Endothelial cell of hepatic sinusoid (primary cell): Measurements from ENCODE around the gene SPRR2F.
"Not testable (repeated sequence)": the region's sequence is repeated elsewhere in the genome, so short reads cannot be mapped to it uniquely, and the experiment has no call there.

Source experiments
- in situ Hi-C: cut with HindIII; loops from 2 replicates; pipeline ENCODE4 v1.10.0; 2017; ENCODE audit warnings: low sequenced_read_pairs

Gene SPRR2F, protein sequence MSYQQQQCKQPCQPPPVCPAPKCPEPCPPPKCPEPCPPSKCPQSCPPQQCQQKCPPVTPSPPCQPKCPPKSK

DNA sequence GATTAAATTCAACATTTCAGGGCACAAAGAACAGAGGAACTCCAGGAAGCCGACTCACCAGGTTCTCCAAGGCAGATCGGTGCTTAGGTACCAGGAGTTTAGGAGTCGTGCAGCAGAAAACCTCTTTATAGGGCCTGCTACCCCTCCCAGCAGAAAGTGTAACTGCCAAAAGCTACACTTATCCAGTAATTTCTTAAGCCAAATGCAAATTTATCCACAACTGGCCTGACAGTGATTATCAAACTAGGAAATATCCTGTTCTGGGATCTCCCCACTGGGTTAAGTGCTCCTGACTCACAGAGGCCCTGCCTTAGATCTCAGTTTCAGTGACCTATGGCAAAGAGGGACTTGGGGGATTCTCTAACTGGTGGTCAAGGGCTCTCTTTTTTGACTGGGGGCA lies at the start of gene SPRR2F:
SPRR2F (minus strand) TSS at position 101 of the 400 bp plus-strand sequence. CDS start 783 bp downstream, outside the sequence.
- in situ Hi-C loops = no loop called here

DNA sequence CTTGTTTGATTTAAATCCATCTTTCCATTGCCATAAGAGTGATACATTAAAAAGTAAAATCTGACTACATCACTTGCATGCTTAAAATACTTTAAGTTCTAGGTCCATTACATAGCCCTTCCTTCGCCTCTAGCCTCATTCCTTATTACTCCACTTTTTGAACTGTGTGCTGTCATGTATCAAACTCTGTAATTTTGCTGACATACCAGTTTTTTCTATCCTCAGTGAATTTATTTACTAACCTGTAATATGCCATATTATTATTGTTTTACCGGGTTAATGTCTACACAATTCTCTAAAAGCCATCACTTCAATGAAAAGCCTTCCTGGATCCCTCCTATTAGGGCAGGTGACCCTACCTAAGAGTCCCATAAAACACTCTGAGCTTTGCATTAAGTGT lies 42.2 kb upstream of the SPRR2F start:
- in situ Hi-C loops = no loop called here

DNA sequence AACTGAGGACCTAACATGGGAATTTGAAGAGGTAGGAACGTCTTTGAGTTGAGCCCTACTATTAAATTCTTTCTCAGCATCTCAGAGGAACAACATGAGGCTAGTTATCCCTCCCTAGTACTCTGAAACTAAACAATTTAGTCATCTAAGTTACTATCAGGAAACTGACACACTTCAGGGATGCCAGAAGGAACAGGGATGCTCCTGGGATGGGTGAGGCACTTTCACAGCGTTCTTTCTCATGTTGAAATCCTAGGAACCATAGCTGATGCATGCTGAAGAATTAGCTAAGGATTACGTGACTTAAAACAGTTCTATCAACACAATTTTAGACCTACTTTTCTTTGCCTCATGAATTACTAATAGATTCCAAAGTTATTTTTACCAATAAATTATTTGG lies 39.2 kb upstream of the SPRR2F start:
- in situ Hi-C loops = no loop called here

DNA sequence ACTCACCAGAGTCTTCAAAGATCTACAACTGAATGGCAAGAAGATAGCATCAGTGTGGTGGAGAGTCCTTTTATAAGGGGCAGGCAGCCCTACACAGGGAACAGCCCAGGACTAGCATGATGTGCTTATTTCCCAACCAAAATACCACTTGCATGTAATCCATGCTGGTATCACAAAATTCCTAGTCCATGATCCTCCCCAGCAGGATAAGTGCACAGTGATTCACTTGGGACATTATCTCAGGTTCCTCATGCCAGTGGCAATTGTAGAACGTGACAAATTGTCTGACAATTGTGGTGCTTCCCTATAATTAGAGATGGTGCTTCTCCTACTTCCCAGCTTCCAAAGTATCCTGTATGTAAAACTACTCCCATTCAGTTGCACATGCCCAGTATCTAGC lies 37.5 kb upstream of the SPRR2F start, which contains the start of gene SPRR2G:
SPRR2G (minus strand) TSS at position 45 of the 400 bp plus-strand sequence. CDS start 780 bp downstream, outside the sequence.
- in situ Hi-C loops = no loop called here

DNA sequence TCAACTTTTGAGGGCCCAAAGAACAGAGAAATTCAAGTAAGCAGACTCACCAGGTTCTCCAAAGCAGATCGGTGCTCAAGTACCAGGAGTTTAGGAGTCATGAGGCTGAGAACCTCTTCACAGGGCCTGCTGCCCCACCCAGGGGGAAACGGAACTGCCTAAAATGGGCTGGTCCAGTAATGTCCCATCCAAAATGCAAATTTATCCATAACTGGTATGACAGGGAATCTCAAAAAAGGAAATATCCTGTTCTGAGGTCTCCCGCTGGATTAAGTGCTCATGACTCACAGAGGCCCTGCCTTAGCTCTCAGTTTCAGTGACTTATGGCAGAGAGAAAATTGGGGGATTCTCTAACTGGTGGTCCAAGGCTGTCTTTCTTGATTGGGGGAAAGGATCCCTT lies 28.1 kb upstream of the SPRR2F start:
- in situ Hi-C loops = no loop called here

DNA sequence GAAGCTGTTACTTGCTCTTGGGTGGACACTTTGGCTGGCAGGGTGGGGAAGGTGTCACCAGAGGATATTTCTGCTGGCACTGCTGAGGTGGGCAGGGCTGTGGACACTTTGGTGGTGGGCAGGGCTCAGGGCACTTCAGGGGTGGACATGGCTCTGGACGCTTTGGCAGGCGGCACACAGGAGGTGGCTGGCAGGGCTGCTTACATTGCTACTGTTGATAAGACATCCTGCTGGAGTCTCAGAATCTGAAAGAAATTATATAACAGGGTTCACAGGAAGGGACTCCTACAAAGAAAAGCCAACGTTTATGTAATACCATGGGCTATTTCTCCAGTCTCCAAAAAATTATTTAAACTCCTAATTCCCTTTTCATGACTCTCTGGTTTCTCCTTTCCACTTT lies 27.2 kb upstream of the SPRR2F start:
- in situ Hi-C loops = no loop called here

DNA sequence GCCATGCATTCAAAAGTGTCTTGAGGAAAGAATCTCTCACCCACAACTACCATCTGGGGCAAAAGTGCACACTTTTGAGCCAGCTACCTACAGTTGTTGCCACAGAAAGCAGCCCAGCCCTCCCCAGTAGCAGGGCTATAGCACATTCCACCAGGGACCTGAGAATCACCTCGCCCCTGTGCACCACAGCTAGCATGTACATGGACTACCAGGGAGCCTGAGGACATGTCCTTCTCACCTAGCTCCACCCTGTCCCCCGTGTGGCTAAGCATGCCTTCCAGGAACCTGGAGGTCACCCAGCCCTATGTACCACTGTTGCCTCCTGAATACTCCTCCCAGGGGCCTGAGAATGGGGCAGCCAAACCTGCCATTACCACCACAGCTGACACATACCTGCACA lies 20.4 kb upstream of the SPRR2F start:
- in situ Hi-C loops = no loop called here

DNA sequence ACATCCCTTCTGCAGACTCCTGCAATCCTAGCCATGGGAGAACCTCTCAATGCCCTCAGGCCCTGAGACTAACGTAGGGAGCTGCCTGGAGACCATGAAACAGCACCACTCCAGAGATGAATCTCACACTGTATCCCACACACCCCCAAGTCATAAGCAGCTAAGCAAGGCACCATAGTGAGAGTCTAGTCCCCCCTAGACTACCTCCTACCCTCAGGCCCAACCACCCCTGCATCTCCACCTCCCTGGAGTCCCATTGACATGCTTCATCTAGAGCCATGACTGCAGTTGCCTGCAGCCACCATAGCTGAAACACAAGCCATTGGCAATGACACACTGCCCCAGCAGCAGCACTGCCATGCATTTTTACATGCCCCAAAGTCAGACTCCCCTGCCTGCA lies 20.0 kb upstream of the SPRR2F start:
- in situ Hi-C loops = no loop called here

DNA sequence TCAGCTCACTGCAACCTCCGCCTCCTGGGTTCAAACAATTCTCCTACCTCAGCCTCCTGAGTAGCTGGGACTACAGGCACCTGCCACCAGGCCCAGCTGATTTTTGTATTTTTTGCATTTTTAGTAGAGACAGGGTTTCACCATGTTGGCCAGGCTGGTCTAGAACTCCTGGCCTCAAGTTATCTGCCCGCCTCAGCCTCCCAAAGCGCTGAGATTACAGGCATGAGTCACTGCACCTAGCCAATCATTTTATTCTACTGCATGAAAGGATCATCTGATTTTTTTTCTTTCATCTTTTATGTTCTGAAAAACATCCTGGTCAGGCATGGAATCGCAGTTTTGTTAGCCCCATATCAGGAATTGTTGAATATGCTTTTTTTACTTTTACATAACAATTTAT lies 15.4 kb upstream of the SPRR2F start:
- in situ Hi-C loops = not testable (repeated sequence)

DNA sequence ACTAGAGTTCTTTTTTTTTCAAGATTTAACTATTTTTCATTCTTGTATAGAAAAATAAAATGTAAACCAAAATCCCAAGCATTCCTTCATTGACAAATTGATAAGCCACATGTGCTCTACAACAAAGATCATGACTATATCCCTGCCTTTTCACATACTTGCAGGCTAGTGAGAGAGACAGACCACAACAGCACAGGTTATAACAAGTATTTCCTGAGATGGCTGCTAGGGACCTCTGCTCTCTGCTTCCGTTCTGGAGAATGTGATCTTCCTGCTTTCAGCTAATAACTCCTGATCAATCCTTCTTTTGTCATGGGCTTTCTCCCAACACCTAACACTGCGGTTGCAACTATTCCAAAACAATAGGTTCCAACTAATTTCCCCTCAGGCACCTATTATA lies 14.0 kb upstream of the SPRR2F start:
- in situ Hi-C loops = no loop called here

DNA sequence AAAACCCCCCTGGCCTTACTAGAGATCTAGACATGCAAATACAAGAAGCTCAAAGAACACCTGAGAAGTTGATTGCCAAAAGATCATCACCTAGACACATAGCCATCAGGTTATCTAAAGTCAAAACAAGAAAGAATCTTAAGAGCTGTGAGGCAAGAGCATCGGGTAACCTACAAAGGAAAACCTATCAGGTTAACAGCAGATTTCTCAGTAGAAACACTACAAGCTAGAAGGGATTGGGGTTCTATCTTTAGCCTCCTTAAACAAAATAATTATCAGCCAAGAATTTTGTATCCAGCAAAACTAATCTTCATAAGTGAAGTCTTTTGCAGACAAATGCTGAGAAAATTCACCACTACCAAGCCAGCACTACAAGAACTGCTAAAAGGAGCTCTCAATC lies 12.2 kb upstream of the SPRR2F start:
- in situ Hi-C loops = no loop called here

DNA sequence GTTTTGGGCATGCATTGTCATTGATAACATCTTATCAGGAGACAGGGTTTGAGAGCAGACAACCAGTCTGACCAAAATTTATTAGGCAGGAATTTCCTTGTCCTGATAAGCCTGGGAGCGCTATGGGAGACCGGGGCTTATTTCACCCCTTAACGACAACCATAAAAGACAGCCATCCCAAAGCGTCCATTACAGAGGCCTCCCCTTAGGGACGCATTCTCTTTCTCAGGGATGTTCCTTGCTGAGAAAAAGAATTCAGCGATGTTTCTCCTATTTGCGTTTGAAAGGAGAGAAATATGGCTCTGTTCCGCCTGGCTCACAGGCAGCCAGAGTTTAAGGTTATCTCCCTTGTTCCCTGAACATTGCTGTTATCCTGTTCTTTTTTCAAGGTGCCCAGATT lies 10.5 kb upstream of the SPRR2F start:
- in situ Hi-C loops = not testable (repeated sequence)

DNA sequence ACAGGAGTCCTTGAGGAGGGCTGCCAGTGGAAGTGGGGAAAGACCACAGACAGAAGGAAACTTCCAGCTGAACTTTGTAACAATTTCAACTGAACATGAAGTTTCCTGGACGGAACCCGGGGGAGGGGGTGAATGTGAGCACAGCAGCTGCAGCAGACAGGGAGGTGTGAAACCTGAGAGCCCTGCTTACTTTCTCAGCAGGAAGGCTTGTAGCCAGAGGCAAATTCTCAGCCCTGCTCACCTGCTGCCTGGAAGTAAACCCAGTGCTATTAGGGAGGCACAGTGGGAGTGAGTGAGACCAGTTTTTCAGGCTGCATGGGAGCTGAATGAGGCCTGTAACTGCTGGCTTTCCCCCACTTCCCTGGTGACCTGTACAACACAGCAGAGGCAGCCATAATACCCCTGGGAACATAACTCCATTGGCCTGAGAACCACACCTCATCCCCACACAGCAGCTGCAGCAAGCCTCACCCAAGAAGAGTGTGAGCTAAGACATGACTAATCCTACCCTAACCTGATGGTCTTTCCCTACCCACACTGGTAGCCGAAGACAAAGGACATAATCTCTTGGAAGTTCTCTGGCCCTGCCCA lies 9.6 kb upstream of the SPRR2F start:
- in situ Hi-C loops = no loop called here

DNA sequence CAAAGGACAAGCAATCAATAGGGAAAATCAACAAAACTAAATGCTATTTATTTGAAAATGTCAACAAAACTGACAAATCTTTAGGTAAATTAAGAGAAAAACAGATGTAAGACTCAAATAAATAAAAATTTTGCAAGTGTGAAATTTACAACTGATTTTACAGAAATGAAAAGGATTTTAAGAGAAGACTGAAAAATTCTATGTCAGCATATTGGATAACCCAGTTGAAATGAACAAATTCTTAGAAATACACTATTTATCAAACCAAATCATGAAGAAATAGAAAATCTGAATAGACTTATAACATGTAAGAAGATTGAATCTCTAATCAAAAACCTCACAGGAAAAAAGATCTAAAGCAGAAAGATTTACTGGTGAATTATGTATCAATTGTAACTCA lies 7.6 kb upstream of the SPRR2F start:
- in situ Hi-C loops = no loop called here

DNA sequence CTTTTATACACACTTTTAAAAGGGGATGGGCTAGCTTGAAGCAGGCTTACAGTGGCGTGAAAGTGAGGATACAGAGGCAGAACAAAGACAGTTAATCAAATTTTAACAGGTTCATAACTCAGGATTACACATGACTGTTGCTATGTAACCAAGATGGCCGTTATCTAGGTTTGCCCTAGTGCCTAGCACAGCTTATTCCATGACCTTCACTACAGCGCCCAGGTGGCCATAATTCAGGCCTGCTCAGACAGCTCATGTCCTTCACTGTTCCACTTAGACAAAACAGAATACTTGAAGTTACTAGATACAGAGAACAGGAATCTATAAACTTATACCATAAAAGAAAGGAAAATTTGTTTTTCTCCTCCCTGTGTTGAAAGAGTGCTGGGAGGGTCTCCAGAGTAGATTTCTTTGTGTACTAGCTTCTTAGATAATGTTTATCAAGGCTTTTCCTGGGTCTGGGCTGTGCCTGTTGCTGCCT lies 6.2 kb upstream of the SPRR2F start:
- in situ Hi-C loops = no loop called here

DNA sequence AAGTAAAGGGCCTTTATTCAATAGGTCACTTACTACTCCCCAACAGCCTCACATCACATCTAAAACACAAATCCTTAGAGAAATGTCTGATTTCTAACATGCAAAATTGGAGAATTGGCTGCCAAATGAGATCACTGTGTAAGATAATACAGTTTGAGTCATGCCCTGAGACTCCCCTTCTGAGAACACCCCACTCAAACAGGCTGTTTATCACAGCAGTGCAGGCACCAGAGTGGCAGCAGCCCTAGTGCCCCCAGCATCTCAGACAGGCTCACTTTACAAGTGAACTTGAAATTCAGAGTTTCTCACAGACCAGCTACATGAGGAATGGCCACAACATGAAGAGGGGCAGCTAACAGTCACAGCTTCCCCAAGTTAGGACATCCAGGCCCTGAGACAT lies 1.9 kb upstream of the SPRR2F start:
- in situ Hi-C loops = not testable (repeated sequence)

DNA sequence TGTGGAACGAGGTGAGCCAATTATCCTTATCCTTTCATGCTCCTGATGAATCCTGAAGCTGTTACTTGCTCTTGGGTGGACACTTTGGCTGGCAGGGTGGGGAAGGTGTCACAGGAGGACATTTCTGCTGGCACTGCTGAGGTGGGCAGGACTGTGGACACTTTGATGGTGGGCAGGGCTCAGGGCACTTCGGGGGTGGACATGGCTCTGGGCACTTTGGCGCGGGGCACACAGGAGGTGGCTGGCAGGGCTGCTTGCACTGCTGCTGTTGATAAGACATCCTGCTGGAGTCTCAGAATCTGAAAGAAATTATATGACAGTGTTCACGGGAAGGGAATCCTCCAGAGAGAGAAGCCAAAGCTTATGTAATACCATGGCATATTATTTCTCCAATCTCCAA lies 862 bp downstream of the SPRR2F start:
- in situ Hi-C loops = not testable (repeated sequence)

DNA sequence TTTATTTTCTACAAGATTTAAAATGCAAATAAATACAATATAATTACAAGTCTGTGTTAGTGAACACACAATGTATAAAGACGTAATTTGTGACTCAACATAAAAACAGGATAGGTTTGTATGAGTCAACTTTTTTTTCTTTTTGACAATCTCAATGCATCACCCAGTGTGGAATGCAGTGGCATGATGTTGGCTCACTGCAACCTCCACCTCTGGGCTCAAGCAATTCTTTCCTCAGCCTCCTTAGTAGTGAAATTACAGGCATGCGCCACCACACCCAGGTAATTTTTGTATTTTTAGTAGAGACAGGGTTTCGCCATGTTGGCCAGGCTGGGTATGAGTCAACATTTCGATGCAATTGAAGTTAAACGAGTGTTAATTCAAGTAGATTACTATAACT lies 13.1 kb downstream of the SPRR2F start:
- in situ Hi-C loops = no loop called here

DNA sequence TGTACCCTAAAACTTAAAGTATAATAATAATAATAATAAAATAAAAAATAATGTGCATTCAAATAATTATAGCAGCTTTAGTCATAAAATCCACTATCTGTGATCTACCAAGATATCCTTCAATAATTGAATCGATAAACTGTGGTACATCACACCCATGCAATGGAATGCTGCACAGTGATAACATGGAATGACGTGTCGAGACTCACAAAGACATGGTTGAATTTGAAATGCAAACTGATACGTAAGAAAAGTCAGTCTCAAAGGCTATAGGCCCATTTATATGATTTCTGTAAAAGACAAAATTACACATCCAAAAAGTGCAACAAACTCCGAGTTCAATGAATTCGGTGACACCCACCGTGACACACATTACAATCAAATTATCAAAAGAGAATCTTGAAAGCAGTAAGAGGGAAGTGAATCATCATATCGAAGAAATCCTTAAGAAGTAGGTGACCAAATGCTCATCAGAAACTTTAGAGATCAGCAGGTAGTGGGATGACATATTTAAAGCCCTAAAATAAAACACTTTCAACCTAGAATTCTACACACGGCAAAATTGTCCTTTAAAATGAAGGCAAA lies 13.8 kb downstream of the SPRR2F start:
- in situ Hi-C loops = no loop called here

DNA sequence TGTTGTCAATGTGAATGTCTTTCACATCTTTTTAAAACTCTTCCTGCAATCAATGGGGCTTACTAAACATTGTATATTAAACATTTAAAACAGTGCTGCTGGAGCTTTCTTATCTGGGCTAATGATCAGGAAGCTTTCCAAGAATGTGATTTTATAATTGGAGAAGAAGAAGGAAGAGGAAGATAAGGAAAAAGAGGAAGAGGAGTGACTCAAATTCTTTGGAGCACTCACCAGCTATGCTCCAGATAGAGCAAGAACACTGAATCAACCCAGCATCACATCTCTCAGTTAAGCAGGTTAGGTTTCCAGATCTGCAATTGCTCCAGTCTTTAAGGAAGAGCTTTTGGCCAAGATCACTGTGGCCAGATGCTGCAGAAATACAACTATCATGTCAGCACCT lies 17.6 kb downstream of the SPRR2F start:
- in situ Hi-C loops = no loop called here

DNA sequence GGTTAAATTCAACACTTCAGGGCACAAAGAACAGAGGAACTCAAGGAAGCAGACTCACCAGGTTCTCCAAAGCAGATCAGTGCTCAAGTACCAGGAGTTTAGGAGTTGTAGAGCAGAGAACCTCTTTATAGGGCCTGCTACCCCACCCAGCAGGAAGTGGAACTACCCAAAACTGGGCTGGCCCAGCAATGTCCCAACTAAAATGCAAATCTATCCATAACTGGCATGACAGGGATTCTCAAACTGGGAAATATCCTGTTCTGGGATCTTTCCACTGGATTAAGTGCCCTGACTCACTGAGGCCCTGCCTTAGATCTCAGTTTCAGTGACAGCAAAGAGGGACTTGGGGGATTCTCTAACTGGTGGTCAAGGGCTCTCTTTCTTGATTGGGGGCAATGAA lies 18.9 kb downstream of the SPRR2F start, which contains the start of gene SPRR2E:
SPRR2E (minus strand) TSS at position 101 of the 400 bp plus-strand sequence. CDS start 775 bp downstream, outside the sequence.
- in situ Hi-C loops = no loop called here

DNA sequence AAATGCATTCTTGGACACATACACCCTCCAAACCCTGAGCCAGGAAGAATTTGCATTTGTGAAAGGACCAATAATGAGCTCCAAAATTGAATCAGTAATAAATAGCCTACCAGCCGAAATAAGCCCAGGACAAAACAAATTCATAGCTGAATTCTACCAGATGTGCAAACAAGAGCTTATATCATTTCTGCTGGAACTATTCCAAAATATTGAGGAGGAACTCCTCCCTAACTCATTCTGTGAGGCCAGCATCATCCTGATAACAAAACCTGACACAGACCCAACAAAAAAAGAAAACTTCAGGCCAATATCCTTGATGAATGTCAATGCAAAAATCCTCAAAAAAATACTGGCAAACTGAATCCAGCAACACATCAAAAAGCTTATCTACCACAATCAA lies 25.7 kb downstream of the SPRR2F start:
- in situ Hi-C loops = no loop called here

DNA sequence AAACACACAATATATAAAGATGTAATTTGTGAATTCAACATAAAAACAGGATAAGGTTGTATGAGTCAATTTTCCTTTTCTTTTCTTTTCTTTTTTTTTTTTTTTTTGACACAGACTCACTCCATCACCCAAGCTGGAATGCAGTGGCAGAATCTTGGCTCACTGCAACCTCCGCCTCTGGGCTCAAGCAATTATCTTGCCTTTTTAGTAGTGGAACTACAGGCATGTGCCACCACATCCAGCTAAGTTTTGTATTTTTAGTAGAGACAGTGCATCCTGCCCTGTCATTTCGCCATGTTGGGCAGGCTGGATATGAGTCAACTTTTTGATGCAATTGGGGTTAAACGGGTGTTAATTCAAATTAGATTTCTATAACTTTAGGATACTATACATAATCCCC lies 31.6 kb downstream of the SPRR2F start:
- in situ Hi-C loops = no loop called here
